RPMI7951 (cell line): ENCODE data around the gene RPS6KC1. TPM values are rescaled to one million over a fixed set of nuclear protein-coding genes. Genes with fewer than 3 reads are reported as not detected.
A peak's percentile ranks its signal among the peaks of the same experiment; 100 is the strongest.
"Not testable (repeated sequence)": the region's sequence is repeated elsewhere in the genome, so short reads cannot be mapped to it uniquely, and the experiment has no call there.

Experiments used
- DNase-seq: peaks from one replicate; pipeline ENCODE4 v3.0.0-alpha.2; 2012; ENCODE audit warnings: low read depth
- total RNA-seq: library from RNA; depleted of rRNA; stranded (reverse); fragments of >200 nt; shearing (Covaris generic); gene quantifications from 2 replicates; pipeline ENCODE4 v1.2.3, GENCODE V29; 2014

The RPS6KC1 gene
- total RNA-seq, 1 experiment from 2014 or later, result 19.3 TPM

DNA sequence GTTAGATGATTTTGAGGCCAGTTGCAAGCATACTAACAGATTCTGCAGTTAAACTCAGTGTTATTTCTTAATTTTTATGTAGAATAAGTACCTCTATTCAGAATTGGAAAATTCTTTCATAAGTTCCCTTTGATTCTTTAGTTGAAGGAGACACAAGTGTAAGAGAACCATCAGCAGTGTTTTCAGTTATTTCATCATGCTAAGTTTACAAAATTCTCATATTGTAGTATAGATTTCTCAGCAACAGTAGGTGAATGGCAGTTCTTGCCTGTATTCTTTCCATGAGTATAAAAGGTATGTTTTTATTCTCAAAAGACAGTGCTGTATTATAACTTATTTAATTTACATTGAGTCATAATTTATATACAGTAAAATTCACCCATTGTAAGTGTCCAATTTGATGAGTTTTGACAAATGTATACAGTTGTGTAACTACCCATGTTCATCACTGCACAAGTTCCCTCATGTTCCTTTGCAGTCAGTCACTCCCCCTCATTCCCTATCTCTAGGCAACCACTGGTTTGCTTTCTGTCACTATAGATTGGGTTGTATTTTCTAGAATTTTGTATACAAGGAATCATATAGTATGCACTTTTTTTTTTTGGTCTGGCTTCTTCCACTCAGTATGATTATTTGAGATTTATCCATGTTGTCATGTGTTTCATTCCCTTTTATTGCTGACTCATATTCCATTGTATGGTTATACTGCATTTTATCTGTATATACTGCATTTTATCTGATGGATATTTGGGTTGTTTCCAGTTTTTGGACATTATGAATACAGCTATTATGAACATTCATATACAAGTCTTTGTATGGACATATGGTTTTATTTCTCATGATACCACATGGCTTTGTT is 3.9 kb downstream of the RPS6KC1 start:
- no peak for DNase-seq

DNA sequence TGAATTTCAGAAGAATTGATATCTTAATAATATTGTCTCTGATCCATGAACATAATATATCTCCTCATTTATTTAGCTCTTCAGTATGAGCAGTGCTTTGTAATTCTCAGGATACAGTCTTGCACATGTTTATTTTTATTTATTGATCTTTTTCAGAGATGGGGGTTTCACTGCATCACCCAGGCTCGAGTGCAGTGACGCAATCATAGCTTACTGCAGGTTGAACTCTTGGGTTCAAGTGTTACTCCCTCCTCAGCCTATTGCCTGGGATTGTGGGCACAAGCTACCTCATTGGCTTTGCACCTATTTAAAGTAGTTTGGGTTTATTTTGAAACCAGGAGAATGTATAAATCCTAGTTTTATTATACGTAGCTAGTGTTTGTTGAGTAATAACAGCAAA is 4.7 kb downstream of the RPS6KC1 start:
- no peak for DNase-seq

DNA sequence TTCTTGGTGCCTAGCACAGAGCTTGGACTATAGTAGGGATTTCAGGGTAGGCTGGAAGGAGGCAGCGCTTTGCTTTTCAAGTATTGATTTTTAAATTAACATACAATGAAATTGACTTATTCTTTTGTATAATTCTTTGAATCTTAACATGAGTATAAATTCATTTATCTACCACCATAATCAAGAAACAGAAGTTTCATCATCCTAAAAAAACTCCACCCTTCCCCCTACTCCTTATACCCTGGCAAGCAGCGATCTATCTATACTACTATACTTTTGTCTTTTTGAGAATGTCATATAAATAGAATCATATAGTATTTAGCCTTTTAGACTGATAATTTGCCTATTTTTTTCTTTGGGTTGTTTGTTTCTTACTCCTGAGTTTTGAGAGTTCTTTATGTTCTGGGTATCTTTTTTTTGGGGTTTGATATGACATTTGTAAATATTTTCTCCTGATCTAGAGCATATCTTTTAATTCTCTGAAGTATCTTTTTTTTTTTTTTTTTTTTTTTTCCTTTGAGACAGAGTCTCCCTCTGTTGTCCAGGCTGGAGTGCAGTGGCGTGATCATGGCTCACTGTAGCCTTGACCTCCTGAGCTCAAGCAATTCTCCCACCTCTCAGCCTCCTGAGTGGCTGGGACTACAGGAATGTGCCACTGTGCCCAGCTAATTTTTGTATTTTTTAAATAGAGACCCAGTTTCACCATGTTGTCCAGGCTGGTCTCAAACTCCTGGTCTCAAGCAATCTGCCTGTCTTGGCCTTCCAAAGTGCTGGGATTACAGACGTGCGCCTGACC is 6.4 kb downstream of the RPS6KC1 start:
- no peak for DNase-seq

DNA sequence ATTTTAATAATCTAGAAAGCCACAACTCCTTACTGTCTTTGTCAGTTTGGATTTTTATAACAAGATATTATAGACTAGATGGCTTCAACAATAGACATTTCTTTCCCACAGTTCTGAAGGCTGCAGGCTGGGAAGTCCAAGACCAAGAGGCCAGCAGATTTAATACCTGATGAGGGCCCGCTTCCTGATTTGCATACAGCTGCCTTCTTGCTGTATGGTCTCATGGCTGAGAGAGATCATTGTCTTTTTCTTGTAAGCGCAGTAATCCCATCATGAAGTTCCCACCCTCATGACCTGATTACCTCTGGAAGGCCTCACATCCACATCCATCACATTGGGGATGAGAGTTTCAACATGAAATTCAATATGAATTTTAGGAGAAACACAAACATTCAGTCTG is 9.8 kb downstream of the RPS6KC1 start:
- DNase-seq, result no peak

DNA sequence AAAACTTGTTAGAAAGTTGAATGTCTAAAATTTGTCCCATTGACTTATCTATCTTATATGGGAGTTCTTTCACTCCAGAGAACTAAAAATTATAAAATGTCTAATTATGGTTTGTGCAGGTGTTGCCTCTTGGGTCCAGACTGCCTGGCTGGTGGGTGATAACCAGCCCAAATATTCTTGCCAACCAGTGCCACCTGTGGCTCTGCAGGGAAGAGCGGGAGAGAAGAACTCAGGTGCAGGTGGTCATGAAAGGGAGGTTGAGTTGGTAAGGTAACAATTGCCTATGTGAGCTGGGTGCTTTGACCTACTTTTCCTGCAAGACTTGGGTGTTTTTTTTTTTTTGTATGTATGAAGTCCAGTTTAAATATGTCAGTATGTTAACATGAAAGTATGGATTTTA is 10.2 kb downstream of the RPS6KC1 start:
- no peak for DNase-seq

DNA sequence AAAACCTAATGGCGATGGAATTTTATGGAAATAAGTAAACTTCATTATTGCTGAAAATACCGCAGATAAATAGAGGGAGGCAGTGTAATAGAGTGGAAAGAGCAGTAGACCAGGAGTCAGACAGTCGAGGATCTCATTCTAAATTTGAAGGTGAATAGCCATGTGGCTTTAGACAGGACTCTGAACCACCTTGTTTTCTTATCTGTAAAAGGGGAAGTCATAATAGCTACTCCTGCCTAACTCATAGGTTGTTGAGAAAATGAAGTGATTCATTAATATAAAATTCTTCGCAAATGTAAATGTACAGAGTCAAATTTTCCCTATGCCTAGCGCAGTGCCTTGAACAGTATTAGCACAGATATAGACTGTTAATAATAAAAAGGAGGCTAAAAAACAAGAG is 14.8 kb downstream of the RPS6KC1 start:
- no peak for DNase-seq

DNA sequence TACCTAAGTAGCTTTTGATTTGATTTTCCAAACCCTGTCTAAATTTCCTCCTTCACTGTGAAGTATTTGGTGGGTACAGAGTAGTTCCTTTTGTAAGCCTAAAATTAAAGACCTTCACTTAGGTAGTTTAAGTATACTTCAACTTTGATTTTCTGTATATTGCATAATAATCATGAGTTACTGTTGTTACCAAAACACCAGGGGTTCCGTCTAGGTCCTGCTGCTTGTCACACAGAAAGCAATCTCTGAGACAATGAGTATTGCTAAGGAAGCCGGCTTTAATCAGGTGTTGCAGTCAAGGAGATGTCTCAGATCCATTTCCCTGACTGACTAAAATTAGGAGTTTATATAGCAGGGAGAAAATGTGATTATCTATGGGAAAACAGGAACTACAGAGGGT is 15.3 kb downstream of the RPS6KC1 start:
- no peak for DNase-seq

DNA sequence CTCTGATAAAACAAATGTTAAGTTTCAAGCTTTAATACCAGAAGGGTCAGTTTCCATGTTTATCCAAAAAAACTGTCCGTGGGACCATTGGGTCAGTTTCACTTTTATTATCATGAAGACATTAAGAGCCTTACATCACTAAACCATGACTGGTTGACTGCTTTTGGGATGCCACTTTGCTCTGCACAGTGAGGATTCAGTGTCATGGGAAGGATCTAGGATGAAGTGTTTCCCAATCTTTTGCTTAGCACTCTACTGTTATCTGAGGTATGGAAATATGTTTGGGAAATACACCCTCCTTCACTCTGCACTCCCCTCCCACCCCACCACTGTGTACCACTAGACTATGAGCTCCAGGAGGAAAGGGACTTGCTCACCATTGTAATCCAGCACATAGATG is 16.3 kb downstream of the RPS6KC1 start:
- no peak for DNase-seq

DNA sequence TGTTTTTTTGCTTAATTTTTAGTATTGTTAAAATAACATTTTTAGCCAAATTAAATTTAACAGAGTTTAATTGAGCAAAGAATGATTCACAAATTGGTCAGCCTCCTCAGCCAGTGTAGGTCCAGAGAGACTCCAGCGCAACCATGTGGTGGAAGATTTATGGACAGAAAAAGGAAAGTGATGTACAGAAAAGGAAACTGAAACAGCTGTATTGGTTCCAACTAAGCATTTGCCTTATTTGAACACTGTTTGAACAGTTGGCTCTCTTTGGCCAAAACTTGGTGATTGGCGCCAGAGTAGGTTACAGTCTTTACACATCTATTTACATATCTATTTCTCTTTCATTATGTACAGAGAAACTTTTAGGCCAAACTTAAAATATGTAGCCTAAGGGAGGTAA is 19.4 kb downstream of the RPS6KC1 start:
- peak; percentile 82 for DNase-seq

DNA sequence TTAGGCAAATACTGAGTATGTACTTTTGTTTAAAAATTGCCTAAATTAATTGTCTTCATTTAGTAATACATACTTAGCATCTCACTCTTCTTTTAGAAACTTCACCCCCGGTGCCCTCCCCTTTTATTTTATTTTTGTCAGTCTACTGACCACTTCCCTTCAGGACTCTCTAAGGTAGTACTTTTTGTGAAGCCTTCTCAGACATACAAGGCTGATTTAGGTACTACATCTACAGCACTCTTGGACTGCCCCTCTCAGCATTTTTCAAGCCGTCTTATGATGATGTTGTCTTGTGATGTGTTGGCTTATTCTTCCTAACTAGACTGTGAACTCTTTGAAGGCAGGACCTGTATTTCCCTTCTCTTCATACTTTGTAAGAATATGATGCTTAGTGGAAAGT is 24.7 kb downstream of the RPS6KC1 start:
- no peak for DNase-seq

DNA sequence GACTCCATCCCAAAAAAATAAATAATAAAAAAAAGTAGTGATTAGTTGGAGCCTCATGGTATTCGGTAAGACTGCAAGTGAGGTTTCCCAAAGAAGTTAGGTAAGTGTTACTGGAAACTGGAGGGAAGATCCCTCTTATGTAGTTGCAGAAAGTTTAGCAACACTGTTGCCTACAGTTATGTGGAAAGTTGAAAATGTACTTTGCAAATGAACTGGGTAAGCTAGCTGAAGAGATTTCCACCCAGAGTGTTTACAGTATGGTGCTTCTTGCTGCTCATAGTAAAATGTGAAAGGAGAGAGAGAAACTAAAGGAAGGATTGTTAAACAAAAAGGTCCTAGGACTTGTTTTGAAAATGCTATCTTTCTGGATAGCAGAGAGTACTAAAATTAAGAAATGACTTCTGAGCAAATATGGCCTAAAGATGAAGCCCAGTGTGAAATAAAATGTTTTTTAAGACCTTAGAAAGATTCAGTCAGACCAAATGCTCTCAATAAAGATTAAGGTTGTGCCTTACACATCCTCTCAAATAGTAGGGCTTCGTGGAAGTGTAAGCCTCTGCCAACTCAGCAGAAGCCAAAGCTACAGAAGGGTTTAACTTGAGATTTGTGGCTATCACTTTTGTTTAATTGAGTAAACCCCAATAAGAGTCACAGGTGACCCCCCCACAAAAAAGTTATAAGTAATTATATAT is 31.5 kb downstream of the RPS6KC1 start:
- DNase-seq, result no peak

DNA sequence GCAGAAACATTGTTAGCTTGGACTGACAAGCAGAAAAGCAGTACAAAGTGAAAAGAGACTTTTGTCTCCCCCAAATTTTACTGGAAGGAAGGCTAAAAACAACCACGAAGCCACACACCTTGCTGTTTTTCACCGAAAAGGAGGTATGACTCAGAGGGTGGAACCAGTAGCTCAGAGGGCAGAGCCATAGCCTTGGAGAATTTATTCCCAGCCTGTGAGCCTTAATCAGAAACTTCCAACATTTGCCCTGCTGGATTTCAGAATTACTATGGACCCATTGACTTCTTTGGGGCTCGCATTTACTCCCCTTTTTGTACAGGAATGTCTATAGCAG is 32.0 kb downstream of the RPS6KC1 start:
- peak; percentile 2 for DNase-seq

DNA sequence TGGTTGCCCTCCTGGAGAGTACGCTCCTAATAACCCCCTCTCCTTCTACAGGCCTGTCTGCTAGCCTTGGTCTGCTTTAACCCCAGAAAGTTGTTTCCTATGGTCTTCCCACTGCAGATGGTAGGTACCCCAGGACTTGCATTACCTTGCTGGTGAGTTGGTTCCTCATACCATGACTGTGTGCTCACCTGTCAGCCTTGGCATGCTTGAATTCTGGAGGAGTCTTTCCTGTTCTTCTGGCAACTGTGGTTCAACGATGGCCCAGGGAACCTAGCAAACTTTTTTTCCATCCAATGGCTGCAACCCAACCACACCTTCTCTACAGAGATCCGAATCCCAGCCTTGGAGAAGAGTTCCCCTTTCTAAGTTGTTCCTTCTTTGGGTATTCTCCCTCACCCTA is 36.9 kb downstream of the RPS6KC1 start:
- DNase-seq, result no peak

DNA sequence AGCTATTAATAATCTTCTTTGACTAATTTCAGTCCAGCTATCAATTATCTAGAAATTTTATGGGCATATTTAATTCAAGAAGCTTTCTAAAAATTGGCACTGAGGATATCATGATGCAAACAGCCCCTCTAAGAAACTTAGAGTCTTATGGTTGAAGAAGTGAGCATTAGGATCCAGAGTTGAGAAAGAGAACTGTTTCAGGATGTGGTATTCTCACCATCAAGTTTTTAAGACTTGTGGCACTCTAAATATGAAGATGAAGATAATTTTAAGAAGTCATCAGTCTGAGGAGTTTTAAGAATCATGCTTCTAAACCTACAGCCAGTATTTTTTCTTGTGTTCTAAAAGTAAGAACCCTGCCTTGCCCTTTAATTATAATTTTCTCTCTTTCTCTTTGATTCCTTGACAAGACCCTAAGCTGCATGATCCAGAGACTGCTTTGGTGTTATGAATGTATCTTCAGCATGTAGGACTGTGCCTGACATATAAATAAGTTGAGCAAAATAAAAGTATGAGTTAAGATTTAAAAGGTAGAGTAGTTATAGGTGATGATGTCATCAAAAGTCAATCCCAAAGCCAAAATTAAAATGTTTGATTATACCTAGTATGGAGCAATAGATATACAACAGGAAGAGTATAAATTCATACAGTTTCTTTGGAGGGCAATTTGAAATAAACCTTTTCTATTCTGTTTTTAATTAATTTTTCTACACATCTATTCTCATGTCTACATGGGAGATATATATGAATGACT is 39.1 kb downstream of the RPS6KC1 start:
- DNase-seq, result no peak

DNA sequence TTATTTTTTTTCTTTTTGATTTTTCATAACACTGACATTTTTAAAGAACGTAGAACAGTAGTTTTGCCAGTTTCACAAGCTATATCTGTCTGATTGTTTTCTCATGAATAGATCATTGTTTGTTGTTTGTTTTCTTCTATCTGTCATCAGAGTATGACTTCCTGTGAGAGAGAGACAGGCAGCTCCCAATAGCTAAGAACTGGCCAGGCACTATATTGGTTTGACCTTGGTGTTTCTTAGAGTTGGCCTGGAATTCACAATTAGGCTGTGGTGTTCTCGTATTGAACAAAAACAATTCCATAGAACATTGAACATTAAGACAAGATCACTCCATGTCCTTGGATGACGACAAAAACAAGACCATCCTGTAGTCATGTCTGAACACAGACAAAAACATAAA is 43.4 kb downstream of the RPS6KC1 start:
- DNase-seq, result no peak

DNA sequence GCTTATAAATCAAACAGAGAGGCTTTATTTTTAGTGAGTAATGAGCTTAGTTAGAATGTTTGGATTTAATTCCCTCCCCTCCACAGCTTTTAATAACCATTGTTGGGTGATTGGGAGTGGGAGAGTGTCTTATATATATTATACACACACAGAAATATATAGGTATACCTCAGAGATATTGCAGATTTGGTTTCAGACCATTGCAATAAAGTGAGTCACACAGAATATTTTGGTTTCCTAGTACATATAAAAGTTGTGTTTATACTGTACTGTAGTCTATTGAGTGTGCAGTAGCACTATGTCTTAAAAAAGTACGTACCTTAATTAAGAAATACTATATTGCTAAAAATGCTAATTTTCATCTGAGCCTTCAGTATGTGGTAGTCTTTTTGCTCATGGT is 44.4 kb downstream of the RPS6KC1 start:
- no peak for DNase-seq

DNA sequence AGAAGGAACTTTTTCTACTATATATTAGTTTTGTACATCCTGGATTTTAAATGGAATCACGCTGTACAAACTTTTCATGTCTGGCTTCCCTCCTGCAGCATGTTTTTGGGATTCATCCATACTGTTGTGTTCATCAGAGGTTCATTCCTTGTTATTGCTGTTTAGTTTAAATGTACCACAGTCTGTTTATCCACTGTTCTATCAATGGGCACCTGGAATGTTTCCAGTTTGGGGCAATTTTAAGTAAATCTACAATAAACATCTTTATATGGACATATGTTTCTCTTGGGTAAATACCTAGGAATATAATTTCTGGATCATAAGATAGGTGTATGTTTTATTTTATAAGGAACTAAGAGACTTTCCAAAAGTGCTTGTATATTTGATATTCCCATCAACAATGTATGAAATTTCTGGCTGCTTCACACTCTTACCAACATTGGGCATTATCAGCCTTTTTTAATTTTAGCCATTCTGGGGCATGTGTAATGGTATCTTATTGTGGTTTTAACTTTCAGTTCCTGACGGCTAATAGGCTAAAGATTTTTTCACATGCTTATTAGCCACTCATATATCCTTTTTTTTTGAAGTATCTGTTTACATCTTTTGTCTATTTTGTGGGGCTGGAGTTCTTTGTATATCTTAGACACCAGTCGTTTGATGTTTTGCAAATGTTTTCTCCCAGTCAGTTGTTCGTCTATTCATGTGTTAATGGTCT is 48.8 kb downstream of the RPS6KC1 start:
- DNase-seq, result no peak

DNA sequence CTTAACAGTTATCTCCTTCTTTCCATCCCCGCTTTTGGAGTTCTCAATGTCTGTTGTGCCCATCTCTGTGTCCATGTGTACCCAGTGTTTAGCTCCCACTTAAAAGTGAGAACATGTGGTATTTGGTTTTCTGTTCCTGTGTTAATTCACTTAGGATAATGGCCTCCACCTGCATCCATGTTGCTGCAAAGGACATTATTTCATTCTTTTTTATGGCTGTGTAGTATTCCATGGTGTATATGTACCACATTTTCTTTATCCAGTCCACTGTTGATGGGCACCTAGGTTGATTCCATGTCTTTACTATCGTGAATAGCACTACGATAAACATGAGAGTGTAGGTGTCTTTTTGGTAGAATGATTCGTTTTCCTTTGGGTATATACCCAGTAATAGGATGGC is 49.5 kb downstream of the RPS6KC1 start:
- not testable (repeated sequence) for DNase-seq

DNA sequence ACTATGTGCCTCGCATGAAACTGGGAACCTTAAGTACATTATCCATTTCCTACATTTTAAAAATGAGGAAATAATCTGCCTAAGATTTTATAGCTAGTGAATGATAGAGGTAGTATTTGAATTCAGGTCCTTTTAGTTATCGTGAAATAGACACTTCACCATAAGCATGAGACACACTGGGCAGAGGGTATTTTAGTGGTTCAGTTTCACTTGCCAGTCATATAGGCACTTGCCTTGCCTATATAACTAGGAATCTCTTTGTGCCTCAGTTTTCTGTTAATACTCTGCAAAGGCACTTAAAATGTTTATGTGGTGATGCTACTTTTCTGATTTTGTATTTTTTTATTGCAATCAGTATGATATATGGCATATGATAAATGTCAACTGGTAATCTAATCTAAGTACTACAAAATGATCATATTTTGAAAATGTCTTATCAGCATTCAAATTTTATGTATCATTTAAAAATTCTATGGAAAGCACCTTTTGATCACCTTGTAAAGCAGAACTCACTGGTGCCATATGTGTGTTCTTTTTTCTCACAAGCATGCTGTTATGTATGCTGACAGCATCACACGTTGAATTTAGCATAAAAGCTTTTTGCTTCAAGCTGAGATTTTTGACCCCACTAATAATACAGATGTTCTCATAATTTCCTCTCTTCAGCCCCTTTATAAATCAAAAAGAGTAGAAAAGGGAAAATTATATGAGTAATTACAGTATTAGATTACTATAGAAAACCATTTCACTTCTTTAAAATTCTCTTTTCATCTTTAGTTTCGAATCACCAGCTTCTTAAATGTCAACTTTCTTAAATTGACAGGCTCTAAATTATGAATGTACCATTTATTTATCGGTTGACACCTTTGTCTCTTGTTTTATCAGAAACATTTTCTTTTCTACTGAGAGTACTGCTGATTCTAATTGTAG is 52.6 kb downstream of the RPS6KC1 start:
- no peak for DNase-seq

DNA sequence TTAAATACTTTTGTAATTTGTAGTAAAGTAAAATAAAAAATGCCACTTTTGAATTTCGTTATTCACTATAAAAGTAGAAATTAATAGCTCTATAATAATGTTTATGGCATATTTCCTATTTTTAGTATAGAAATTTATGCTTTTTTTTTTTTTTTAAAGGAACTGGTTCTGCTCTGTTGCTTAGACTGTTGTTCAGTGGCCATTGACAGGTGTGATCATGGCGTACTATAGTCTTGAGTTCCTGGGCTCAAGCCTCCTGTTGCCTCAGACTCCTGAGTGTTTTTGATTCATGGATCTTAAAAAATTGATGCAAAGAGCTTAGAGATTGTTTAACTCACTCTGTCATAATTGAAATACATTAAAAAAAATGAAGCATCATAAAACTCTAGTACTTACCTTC is 53.6 kb downstream of the RPS6KC1 start:
- DNase-seq, result no peak
